IPS DF 6.9 (cell line): ENCODE data around the gene GMIP.
A peak's percentile ranks its signal among the peaks of the same experiment; 100 is the strongest.
"Not testable (repeated sequence)": the region's sequence is repeated elsewhere in the genome, so short reads cannot be mapped to it uniquely, and the experiment has no call there.

Source experiments
- DNase-seq: peaks from one replicate; pipeline ENCODE4 v3.0.0-alpha.2; 2013; ENCODE audit warnings: low read depth, low spot score
- H3K27ac ChIP-seq: one replicate; pipeline ENCODE4 v1.5.1; 2013; ENCODE audit warnings: low read length, control low read depth
- H3K27me3 ChIP-seq: 2 replicates; pipeline ENCODE4 v1.6.1; 2013; ENCODE audit warnings: mild to moderate bottlenecking, low read length; ENCODE audit not compliant: control insufficient read depth, insufficient read depth
- H3K36me3 ChIP-seq: 2 replicates; pipeline ENCODE4 v1.6.1; 2013; ENCODE audit warnings: low read length; ENCODE audit not compliant: control insufficient read depth, insufficient read depth
- H3K4me1 ChIP-seq: 2 replicates; pipeline ENCODE4 v1.6.1; 2013; ENCODE audit warnings: low read length; ENCODE audit not compliant: control insufficient read depth, insufficient read depth
- H3K4me3 ChIP-seq: 2 replicates; pipeline ENCODE4 v1.5.1; 2013; ENCODE audit warnings: mild to moderate bottlenecking, low read length
- H3K9me3 ChIP-seq: 2 replicates; pipeline ENCODE4 v1.6.1; 2013; ENCODE audit warnings: low read length, inconsistent platforms; ENCODE audit not compliant: control insufficient read depth, insufficient read depth
- WGBS: extraction: QIAGEN DNeasy Blood & Tissue Kit; methylation state at CpG from one replicate; pipeline ENCODE4 v1.1.7; 2013; ENCODE audit warnings: mixed read lengths, missing lambda C conversion rate; ENCODE audit not compliant: insufficient read length, insufficient coverage; 5-methylcytosine and 5-hydroxymethylcytosine counted together

Gene GMIP

DNA sequence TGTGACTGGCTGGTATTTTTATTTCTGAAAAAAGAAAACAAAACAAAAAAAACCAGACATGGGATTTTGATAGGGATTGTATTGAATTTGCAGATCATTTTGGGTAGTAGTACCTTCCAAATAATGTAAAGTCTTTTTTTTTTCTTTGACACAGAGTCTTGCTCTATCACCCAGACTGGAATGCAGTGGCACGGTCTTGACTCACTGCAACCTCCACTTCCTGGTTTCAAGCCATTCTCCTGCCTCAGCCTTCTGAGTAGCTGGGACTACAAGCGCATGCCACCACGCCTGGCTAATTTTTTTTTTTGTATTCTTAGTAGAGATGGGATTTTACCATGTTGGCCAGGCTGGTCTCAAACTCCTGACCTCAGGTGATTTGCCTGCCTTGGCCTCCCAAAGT, 29.4 kb upstream of the GMIP start:
- no peaks in the 10 kb centered on the region for H3K9me3 ChIP-seq
- no peaks in the 10 kb centered on the region; the same call in 1 of the 2 replicates for H3K4me1 ChIP-seq
- H3K27ac ChIP-seq = no peak overlapping the region
- no peak for DNase-seq
- H3K27me3 ChIP-seq = no peaks in the 10 kb centered on the region
- H3K36me3 ChIP-seq = peaks cover 6% of the 10 kb centered on the region
- no CpG with 5 or more reads among the region's 3 CpGs for WGBS
- no peak overlapping the region for H3K4me3 ChIP-seq

DNA sequence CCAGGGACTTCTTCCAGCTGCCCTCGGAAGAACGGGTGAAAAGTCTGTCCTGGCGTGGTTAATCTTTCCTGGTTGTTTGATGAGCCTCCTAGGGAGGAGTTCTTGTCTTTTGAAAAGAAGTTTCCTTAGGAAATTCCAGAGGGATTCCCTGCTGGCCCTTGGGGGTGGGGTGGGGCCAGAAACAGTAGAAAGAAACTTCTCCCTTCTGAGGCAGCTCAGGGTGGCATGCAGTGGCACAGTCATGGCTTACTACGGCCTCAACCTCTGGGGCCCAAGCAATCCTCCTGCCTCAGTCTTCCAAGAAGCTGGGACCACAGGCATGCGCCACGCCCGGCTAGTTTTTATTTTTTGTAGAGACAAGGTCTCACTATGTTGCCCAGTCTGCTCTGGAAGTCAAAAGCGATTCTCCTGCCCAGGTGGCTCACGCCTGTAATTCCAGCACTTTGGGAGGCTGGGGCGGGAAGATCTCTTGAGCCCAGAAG, 26.7 kb upstream of the GMIP start:
- H3K4me3 ChIP-seq = peak overlapping the region; percentile 86; the same call in 1 of the 2 replicates
- H3K36me3 ChIP-seq = no peaks in the 10 kb centered on the region
- no CpG with 5 or more reads among the region's 10 CpGs for WGBS
- no peaks in the 10 kb centered on the region for H3K9me3 ChIP-seq
- H3K27me3 ChIP-seq = no peaks in the 10 kb centered on the region
- DNase-seq = no peak
- no peaks in the 10 kb centered on the region; the same call in 1 of the 2 replicates for H3K4me1 ChIP-seq
- H3K27ac ChIP-seq = no peak overlapping the region

DNA sequence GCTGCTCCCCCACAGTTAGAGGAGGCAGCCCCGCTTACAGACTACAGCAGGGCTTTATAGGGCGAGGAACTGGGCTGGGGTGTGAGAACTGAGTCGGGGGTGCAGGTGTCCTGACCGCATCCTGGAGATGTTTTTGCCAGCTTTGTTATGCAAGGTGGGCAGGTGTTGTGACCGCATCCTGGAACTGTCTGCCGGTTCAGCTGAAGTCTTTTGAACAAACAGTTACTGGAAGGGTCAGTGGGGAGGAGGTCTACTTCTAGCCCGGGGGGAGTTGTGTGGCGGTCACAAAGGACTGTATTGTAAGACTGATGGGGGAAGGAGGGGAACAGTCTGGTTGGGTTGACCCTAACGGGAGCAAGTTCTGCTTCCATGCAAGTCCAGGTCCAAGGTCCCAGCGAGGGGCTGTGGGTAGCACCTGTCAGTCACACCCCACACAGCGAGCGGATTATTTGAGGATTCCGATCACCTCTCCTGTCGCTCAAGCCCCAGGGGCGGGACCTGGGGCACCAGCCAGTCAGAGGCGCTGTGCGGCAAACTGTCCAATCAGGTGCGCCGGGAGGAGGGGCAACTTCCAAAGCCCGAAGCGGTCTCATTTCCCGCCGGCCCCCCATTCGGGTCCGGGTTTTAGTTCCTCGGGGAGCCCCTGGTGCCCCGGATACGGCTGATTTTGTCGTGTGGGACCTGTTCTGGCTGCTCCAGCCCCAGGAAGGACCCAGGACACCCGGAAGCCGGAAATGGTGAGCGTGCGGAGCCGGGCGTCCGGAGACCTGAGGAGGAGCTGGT, 25.0 kb upstream of the GMIP start, which contains the start of gene ZNF101:
TSS of gene ZNF101 (plus strand) at position 610 of the 783 bp plus-strand sequence. CDS start at position 735, 125 bp downstream.
- Histone ChIP-seq H3K4me3 (peak within 1 kb of the TSS; percentile 86), H3K27ac (no peak within 1 kb of the TSS), H3K9me3 (no peaks in the 10 kb centered on the region), H3K27me3 (no peaks in the 10 kb centered on the region), H3K36me3 (no peaks in the 10 kb centered on the region), H3K4me1 (no peaks in the 10 kb centered on the region; the same call in 1 of the 2 replicates)
- peak; percentile 94 for DNase-seq
- no CpG with 5 or more reads among the region's 36 CpGs for WGBS

DNA sequence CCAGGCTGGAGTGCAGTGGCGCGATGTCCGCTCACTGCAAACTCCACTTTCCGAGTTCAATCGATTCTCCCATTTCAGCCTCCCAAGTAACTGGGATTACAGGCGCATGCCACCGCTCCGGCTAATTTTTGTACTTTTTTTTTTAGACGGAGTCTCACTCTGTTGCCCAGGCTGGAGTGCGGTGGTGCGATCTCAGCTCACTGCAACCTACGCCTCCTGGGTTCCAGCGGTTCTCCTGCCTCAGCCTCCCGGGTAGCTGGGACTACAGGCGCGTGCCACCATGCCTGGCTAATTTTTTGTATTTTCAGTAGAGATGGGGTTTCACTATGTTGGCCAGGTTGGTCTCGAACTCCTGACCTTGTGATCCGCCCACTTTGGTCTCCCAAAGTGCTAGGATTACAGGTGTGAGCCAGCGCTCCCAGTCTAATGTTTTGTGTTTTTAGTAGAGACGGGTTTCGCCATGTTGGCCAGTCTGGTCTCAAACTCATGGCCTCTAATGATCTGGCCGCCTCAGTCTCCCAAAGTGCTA, 22.0 kb upstream of the GMIP start:
- DNase-seq, H3K4me1 ChIP-seq, H3K4me3 ChIP-seq, H3K27me3 ChIP-seq, H3K27ac ChIP-seq, H3K36me3 ChIP-seq, H3K9me3 ChIP-seq: not testable (repeated sequence)
- WGBS = no CpG with 5 or more reads among the region's 22 CpGs

DNA sequence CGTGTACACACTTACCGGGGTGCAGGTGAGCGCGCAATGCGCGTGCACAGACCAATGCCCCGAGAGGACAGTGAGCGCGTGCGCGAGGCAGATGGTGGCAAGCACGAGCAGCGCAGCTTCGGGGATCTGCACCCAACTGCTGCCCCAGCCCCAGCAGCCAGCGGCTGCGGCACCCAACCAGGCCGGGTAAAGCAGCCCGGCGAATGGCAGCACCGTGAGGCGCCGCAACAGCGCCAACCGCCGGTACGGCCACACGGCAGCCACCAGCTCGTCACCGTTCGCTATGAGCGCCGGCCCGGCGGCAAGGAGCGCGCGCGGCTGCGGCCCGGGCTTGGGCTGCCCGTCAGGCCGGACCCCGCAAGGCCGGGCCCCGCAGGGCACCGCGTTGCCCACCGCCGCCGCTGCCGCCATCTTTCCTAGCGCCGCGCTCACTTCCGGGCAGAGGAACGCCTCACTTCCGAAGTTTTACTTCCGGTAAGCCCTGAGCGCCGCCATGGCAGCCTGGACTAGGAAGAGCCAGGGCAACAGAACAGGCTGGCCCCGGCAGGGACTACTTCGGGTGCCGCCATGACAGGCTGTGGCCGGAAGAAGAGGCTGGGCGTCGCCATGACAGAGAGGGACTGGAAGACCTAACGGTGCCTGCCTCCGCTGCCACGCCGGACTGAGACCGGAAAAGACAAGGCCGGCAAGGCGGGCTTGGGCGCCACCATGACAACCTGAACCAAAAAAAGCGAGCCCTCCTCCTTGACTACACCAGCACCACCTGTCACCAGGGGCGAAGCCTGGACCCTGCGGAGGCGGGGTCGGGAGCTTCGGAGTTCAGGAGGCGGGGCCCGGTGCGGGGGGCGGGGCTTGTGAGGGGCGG, 20.0 kb upstream of the GMIP start, which contains the start of gene ATP13A1:
TSS of gene ATP13A1 (minus strand) at position 421 of the 865 bp plus-strand sequence. CDS start at position 411, 10 bp downstream.
- no peaks in the 10 kb centered on the region for H3K4me1 ChIP-seq
- no peaks in the 10 kb centered on the region for H3K27me3 ChIP-seq
- DNase-seq = peak; percentile 77
- H3K27ac ChIP-seq = no peak within 1 kb of the TSS
- 0 out of 2 replicates have a peak, but pooled peaks cover 4% of the 10 kb centered on the region for H3K36me3 ChIP-seq
- no peaks in the 10 kb centered on the region for H3K9me3 ChIP-seq
- peak within 1 kb of the TSS; percentile 87 for H3K4me3 ChIP-seq
- WGBS = no CpG with 5 or more reads among the region's 85 CpGs

DNA sequence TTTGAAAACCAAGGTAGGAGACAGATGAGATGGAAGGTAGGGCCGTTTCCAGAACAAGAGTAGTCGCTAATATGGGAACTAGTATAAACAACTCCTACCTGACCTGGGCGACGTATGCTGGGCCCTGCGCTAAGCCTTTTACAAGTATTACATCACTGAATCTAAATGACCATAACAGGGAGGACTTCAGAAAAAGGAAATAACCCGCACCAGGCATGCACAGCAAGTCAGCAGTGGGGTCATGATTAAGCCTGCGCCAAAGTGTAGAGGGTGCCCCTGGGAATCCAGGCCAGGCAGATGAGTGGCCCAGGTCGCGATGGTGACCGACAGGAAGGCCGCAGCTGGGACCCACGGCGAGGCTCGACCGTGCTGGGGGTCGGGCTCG, 19.4 kb upstream of the GMIP start:
- WGBS = no CpG with 5 or more reads among the region's 17 CpGs
- DNase-seq = no peak
- H3K4me1 ChIP-seq = no peaks in the 10 kb centered on the region

DNA sequence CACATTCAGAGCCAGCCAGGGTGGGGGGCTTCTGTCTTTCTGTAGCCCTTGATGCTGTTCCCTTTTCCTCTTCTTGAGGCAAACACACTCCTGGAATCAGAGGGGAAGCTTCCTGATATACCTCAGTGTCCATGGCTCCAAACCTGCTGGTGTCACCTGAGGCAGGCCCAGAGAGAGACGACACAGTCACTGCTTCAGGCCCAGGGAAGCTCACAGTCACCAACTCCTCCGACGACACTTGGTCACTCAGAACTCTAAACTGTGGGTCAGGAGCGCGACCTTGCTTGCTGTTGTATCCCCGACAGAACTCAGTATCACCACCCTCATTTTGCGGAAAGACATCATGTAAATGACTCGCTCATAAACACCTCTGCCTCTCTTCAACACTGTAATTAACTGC, 18.9 kb upstream of the GMIP start:
- no peak overlapping the region; the same call in 1 of the 2 replicates for H3K4me3 ChIP-seq
- no peak overlapping the region for H3K27ac ChIP-seq
- H3K36me3 ChIP-seq = peaks cover 6% of the 10 kb centered on the region; the same call in 1 of the 2 replicates
- no peaks in the 10 kb centered on the region for H3K4me1 ChIP-seq
- no peaks in the 10 kb centered on the region for H3K9me3 ChIP-seq
- WGBS = no CpG with 5 or more reads among the region's 8 CpGs
- H3K27me3 ChIP-seq = no peaks in the 10 kb centered on the region
- DNase-seq = no peak

More for the DNA sequence above, 19.4 kb upstream of the GMIP start:
- H3K36me3 ChIP-seq = 0 out of 2 replicates have a peak, but pooled peaks cover 5% of the 10 kb centered on the region
- H3K27me3 ChIP-seq = no peaks in the 10 kb centered on the region
- no peak overlapping the region for H3K27ac ChIP-seq
- no peaks in the 10 kb centered on the region for H3K9me3 ChIP-seq
- peak overlapping the region; percentile 87 for H3K4me3 ChIP-seq

DNA sequence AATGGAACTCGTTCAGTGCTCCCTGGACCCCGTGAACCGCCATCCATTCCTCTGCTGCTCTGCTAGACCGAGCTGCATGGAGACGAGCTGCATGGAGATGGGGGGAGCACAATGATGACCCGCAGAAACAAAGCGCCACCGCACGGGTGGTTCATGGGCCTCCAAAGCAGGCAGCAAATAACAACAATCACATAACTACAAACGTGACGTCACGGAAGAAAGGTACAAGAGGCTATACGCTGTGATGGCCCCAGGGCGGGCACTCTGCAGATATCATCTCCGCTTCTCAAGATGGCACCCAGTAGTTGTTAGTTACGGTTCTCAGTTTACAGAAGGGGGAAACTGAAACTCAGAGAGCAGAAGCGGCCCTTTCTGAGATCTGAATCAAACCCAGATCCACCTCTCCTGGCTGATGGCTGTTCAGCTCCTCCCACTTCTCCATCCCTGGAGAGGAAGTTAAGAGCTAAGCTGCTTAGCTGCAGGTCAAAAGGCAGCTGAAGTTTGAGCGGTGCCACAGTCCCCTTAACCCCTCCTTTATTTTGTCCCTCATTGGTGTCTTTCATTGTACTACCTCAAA, 18.3 kb upstream of the GMIP start:
- WGBS = no CpG with 5 or more reads among the region's 18 CpGs
- Histone ChIP-seq H3K4me3 (no peak overlapping the region), H3K4me1 (no peaks in the 10 kb centered on the region), H3K9me3 (no peaks in the 10 kb centered on the region), H3K27ac (no peak overlapping the region), H3K27me3 (no peaks in the 10 kb centered on the region), H3K36me3 (peaks cover 11% of the 10 kb centered on the region)
- no peak for DNase-seq

DNA sequence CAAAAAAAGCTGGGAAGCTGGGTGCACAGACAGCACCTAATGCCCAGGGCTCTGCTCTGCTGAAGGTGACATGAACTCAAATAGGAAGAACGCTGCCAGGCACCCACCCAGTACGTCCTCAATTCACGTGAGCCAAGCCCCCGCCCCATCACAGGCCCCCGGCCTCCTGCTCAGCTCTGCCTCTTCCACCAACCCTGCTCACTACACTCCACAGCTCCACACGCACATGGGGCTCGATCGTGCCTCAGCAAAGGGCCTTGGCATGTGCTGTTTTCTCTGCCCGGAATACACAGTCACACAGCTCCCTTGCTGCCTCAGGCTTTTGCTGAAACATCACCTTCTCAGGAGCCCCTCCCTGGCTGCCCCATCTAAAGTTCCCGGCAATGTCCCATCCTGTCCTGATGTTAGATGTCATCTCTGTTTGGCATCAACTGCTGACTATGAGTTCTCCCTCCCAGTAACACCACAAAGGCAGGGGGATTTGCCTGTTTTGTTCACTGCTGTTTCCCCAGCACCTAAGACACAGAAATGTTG, 17.8 kb upstream of the GMIP start:
- DNase-seq = no peak
- no peaks in the 10 kb centered on the region for H3K9me3 ChIP-seq

More for the DNA sequence above, 17.8 kb upstream of the GMIP start:
- no peak overlapping the region for H3K4me3 ChIP-seq
- WGBS = no CpG with 5 or more reads among the region's 10 CpGs
- no peak overlapping the region for H3K27ac ChIP-seq
- no peaks in the 10 kb centered on the region for H3K4me1 ChIP-seq
- peaks cover 17% of the 10 kb centered on the region for H3K36me3 ChIP-seq
- H3K27me3 ChIP-seq = no peaks in the 10 kb centered on the region
